Measurements from ENCODE around the gene GAD1. TPM values are rescaled to one million over a fixed set of nuclear protein-coding genes. Genes with fewer than 3 reads are reported as not detected.

GAD1 gene
- polyA plus RNA-seq (ENCODE audit: insufficient read length): 1.4 TPM
- long read RNA-seq, donor 1: 0 reads
- long read RNA-seq, donor 2: 0 reads
- long read RNA-seq, donor 3: 0 reads
- long read RNA-seq, donor 4: 0 reads
- long read RNA-seq, donor 5: 0 reads
- long read RNA-seq, donor 6: 0 reads
- long read RNA-seq, donor 7: 0 reads
- long read RNA-seq, donor 8: 0 reads

- DNase-seq: no peak
Measured at GRCh38 chr2:170816504-170817092, at the start of gene GAD1. Gene GAD1, plus strand, starts transcription at chr2:170816887. Its CDS starts 1,705 bp downstream, at chr2:170818592.

GRCh38 chr2:170770008-170770605, 46.6 kb upstream of the GAD1 start, which contains the start of gene ERICH2:
Gene ERICH2, plus strand, starts transcription at chr2:170770378. Its CDS starts 304 bp downstream, at chr2:170770682.
- peak; percentile 66 for DNase-seq

- peak; percentile 45 for DNase-seq
Measured at GRCh38 chr2:170770606-170771420, 45.9 kb upstream of the GAD1 start.

GRCh38 chr2:170771421-170771937, 45.2 kb upstream of the GAD1 start:
- DNase-seq: no peak

GRCh38 chr2:170772295-170772694, 44.4 kb upstream of the GAD1 start:
- no peak for DNase-seq

- no peak for DNase-seq
Measured at GRCh38 chr2:170774074-170774473, 42.6 kb upstream of the GAD1 start.

- no peak for DNase-seq
Measured at GRCh38 chr2:170778900-170779299, 37.8 kb upstream of the GAD1 start.

- DNase-seq: no peak
Measured at GRCh38 chr2:170779304-170779703, 37.4 kb upstream of the GAD1 start.

- no peak for DNase-seq
Measured at GRCh38 chr2:170782673-170783072, 34.0 kb upstream of the GAD1 start.

GRCh38 chr2:170783549-170783948, 33.1 kb upstream of the GAD1 start:
- no peak for DNase-seq

- no peak for DNase-seq
Measured at GRCh38 chr2:170798996-170799395, 17.7 kb upstream of the GAD1 start.

GRCh38 chr2:170806548-170806947, 10.1 kb upstream of the GAD1 start:
- no peak for DNase-seq

- peak; percentile 86 for DNase-seq
Measured at GRCh38 chr2:170812710-170813600, 3.7 kb upstream of the GAD1 start.

- peak; percentile 88 for DNase-seq
Measured at GRCh38 chr2:170813611-170814532, 2.8 kb upstream of the GAD1 start.

GRCh38 chr2:170814533-170815230, 2.0 kb upstream of the GAD1 start:
- DNase-seq: no peak

GRCh38 chr2:170815311-170815710, 1.4 kb upstream of the GAD1 start:
- no peak for DNase-seq

GRCh38 chr2:170815746-170816503, 762 bp upstream of the GAD1 start:
- DNase-seq: peak; percentile 79

GRCh38 chr2:170817093-170818035, 677 bp downstream of the GAD1 start:
- no peak for DNase-seq

Data from left kidney (tissue), 8 donors.